HL-60 (cell line): ENCODE results near the gene STX4.

Experiments
- DNase-seq, 2 experiments: peaks; one replicate each; pipeline ENCODE4 v3.0.0-alpha.2; 2010 to 2020; ENCODE audit warnings: low read depth in 1 of 2, low spot score in 1 of 2
- H3K27ac ChIP-seq: fragments of 250-450 bp; sonication (Bioruptor Pico); replicated peaks from 2 replicates; pipeline ENCODE4 v1.5.1; 2020; ENCODE audit warnings: mild to moderate bottlenecking, moderate library complexity
- H3K27me3 ChIP-seq: fragments of 250-450 bp; sonication (Bioruptor Pico); 2 replicates; pipeline ENCODE4 v1.5.1; 2021; ENCODE audit warnings: mild to moderate bottlenecking, moderate library complexity; ENCODE audit not compliant: insufficient read depth, poor library complexity, severe bottlenecking
- H3K4me3 ChIP-seq: replicated peaks from 2 replicates; pipeline ENCODE4 v1.5.1; 2011; ENCODE audit warnings: mild to moderate bottlenecking, control low read depth, low read length; ENCODE audit not compliant: insufficient read depth
- GABPA ChIP-seq: IDR thresholded peaks from 2 replicates; pipeline ENCODE4 v1.6.1; 2012; ENCODE audit warnings: low read depth
- POLR2AphosphoS5 ChIP-seq: IDR thresholded peaks from 2 replicates; pipeline ENCODE4 v1.6.1; 2012; ENCODE audit warnings: low read depth
- SPI1 ChIP-seq: IDR thresholded peaks from 2 replicates; pipeline ENCODE4 v1.6.1; 2012; ENCODE audit warnings: low read depth, mild to moderate bottlenecking, borderline replicate concordance
- TF ChIP-seq, protein P1 (sequence below): IDR thresholded peaks from one replicate; pipeline ENCODE4 v1.5.1; 2011; ENCODE audit warnings: low read length, control low read depth, inconsistent platforms; ENCODE audit not compliant: insufficient read depth
- TF ChIP-seq, protein P2 (sequence below): IDR thresholded peaks from 2 replicates; pipeline ENCODE4 v1.6.1; 2012; ENCODE audit warnings: low read depth; ENCODE audit not compliant: insufficient replicate concordance

Gene STX4

DNA sequence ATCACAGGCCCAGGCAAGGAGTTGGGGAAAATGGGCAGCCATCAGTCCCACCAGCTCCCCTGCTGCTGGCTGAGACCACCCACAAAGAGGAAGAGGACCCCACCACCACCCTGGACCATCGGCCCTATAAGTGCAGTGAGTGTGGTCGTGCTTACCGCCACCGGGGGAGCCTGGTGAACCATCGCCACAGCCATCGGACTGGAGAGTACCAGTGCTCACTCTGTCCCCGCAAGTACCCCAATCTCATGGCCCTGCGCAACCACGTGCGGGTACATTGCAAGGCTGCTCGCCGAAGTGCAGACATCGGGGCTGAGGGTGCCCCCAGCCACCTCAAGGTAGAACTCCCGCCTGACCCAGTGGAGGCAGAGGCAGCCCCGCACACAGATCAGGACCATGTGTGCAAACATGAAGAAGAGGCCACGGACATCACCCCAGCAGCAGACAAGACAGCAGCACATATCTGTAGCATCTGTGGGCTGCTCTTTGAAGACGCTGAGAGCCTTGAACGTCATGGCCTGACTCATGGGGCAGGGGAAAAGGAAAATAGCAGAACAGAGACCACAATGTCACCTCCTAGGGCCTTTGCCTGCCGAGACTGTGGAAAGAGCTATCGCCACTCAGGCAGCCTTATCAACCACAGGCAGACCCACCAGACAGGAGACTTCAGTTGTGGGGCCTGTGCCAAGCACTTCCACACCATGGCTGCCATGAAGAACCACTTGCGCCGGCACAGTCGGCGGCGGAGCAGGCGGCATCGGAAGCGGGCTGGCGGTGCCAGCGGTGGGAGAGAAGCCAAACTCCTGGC is 44.4 kb downstream of the STX4 start:
- Histone ChIP-seq H3K4me3 (no peak overlapping the region), H3K27me3 (no peaks in the 10 kb centered on the region), H3K27ac (no peak overlapping the region; the same call in 1 of the 2 replicates)
- no peak for DNase-seq
- TF ChIP-seq SPI1 (no peak), POLR2AphosphoS5 (no peak), GABPA (no peak)
- TF ChIP-seq, protein P1, sequence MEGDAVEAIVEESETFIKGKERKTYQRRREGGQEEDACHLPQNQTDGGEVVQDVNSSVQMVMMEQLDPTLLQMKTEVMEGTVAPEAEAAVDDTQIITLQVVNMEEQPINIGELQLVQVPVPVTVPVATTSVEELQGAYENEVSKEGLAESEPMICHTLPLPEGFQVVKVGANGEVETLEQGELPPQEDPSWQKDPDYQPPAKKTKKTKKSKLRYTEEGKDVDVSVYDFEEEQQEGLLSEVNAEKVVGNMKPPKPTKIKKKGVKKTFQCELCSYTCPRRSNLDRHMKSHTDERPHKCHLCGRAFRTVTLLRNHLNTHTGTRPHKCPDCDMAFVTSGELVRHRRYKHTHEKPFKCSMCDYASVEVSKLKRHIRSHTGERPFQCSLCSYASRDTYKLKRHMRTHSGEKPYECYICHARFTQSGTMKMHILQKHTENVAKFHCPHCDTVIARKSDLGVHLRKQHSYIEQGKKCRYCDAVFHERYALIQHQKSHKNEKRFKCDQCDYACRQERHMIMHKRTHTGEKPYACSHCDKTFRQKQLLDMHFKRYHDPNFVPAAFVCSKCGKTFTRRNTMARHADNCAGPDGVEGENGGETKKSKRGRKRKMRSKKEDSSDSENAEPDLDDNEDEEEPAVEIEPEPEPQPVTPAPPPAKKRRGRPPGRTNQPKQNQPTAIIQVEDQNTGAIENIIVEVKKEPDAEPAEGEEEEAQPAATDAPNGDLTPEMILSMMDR, result no peak
- TF ChIP-seq, protein P2, sequence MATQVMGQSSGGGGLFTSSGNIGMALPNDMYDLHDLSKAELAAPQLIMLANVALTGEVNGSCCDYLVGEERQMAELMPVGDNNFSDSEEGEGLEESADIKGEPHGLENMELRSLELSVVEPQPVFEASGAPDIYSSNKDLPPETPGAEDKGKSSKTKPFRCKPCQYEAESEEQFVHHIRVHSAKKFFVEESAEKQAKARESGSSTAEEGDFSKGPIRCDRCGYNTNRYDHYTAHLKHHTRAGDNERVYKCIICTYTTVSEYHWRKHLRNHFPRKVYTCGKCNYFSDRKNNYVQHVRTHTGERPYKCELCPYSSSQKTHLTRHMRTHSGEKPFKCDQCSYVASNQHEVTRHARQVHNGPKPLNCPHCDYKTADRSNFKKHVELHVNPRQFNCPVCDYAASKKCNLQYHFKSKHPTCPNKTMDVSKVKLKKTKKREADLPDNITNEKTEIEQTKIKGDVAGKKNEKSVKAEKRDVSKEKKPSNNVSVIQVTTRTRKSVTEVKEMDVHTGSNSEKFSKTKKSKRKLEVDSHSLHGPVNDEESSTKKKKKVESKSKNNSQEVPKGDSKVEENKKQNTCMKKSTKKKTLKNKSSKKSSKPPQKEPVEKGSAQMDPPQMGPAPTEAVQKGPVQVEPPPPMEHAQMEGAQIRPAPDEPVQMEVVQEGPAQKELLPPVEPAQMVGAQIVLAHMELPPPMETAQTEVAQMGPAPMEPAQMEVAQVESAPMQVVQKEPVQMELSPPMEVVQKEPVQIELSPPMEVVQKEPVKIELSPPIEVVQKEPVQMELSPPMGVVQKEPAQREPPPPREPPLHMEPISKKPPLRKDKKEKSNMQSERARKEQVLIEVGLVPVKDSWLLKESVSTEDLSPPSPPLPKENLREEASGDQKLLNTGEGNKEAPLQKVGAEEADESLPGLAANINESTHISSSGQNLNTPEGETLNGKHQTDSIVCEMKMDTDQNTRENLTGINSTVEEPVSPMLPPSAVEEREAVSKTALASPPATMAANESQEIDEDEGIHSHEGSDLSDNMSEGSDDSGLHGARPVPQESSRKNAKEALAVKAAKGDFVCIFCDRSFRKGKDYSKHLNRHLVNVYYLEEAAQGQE, result no peak

DNA sequence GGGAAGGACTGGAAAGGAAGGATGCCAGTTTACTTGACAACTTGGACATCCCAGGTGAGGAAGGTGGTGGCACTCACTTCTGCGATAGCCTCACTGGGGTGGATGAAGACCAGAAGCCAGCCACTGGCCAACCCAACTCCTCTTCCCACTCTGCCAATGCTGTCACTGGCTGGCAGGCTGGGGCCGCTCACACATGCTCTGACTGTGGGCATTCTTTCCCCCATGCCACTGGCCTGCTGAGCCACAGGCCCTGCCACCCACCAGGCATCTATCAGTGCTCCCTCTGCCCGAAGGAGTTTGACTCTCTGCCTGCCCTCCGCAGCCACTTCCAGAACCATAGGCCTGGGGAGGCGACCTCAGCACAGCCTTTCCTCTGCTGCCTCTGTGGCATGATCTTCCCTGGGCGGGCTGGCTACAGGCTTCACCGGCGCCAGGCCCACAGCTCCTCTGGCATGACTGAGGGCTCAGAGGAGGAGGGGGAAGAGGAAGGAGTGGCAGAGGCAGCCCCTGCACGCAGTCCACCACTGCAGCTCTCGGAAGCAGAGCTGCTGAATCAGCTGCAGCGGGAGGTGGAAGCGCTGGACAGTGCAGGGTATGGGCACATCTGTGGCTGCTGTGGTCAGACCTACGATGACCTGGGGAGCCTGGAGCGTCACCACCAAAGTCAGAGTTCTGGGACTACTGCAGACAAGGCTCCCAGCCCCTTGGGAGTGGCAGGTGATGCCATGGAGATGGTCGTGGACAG is 45.4 kb downstream of the STX4 start:
- TF ChIP-seq POLR2AphosphoS5 (no peak), GABPA (no peak), SPI1 (no peak)
- TF ChIP-seq, protein P2, result no peak
- TF ChIP-seq, protein P1, result no peak
- Histone ChIP-seq H3K27me3 (no peaks in the 10 kb centered on the region), H3K27ac (peak overlapping the region; percentile 72), H3K4me3 (no peak overlapping the region)
- peak; percentile 62 to 77 for DNase-seq

DNA sequence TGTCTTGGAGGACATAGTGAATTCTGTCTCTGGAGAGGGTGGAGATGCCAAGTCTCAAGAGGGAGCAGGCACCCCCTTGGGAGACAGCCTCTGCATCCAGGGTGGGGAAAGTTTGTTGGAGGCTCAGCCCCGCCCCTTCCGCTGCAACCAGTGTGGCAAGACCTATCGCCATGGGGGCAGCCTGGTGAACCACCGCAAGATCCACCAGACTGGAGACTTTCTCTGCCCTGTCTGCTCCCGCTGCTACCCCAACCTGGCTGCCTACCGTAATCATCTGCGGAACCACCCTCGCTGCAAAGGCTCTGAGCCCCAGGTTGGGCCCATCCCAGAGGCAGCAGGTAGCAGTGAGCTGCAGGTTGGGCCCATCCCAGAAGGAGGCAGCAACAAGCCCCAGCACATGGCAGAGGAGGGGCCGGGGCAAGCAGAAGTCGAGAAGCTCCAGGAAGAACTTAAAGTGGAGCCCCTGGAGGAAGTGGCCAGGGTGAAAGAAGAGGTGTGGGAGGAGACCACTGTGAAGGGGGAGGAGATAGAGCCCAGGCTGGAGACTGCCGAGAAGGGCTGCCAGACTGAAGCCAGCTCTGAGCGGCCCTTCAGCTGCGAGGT is 46.1 kb downstream of the STX4 start:
- peak; percentile 78 to 94 for DNase-seq
- Histone ChIP-seq H3K27ac (peak overlapping the region; percentile 72), H3K4me3 (peak overlapping the region; percentile 24)

More for the DNA sequence above, 46.1 kb downstream of the STX4 start:
- H3K27me3 ChIP-seq, result no peaks in the 10 kb centered on the region
- TF ChIP-seq, protein P1, result peak; percentile 20
- TF ChIP-seq, protein P2, result no peak
- TF ChIP-seq SPI1 (peak; percentile 84), POLR2AphosphoS5 (peak; percentile 36; the same call in 1 of the 2 replicates), GABPA (peak; percentile 52)
